IPS-18a (cell line): Measurements from ENCODE around the gene AUTS2.
A peak's percentile ranks its signal among the peaks of the same experiment; 100 is the strongest.

Source experiments
- H3K27ac ChIP-seq: one replicate; pipeline ENCODE4 v1.5.1; 2013; ENCODE audit warnings: low read length
- H3K27me3 ChIP-seq: one replicate; pipeline ENCODE4 v1.6.1; 2013; ENCODE audit warnings: mild to moderate bottlenecking, low read length; ENCODE audit not compliant: control insufficient read depth, insufficient read depth
- H3K36me3 ChIP-seq: one replicate; pipeline ENCODE4 v1.6.1; 2013; ENCODE audit warnings: low read depth, low read length; ENCODE audit not compliant: control insufficient read depth
- H3K4me1 ChIP-seq: one replicate; pipeline ENCODE4 v1.6.1; 2013; ENCODE audit warnings: low read depth, low read length; ENCODE audit not compliant: control insufficient read depth
- H3K4me3 ChIP-seq: one replicate; pipeline ENCODE4 v1.5.1; 2013; ENCODE audit warnings: low read length
- H3K9ac ChIP-seq: one replicate; pipeline ENCODE4 v1.6.1; 2013; ENCODE audit warnings: mild to moderate bottlenecking, low read length, moderate library complexity
- H3K9me3 ChIP-seq: one replicate; pipeline ENCODE4 v1.6.1; 2013; ENCODE audit warnings: low read depth, low read length; ENCODE audit not compliant: control insufficient read depth

Gene AUTS2

DNA sequence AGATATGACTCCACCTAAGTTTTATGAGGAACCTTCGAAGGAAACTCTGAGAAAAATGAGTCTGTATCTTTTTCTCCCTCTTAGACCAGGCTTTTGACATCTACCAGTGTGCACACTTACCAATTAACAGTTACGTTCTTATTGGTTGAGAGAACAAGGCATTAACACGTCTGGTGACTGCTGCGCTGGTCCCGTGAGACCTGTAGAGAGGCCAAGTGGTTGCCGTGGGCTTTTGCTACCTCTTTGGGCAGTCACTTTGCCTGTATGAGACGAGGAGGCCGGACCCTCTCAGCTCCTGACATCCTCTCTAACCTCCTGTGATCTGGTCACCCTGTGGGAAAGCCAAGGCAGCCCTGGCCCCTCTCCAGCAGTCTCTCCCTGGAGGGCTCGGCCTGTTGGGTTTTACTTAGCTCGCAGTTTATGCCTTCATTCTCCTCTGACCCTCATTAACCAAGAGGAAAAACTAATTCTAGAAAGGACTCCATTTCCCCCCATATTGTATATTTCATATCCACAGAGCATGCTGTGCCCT lies 1019.8 kb downstream of the AUTS2 start:
- Histone ChIP-seq H3K4me3 (no peak overlapping the region), H3K4me1 (peaks cover 41% of the 10 kb centered on the region), H3K27me3 (peaks cover 44% of the 10 kb centered on the region), H3K36me3 (no peaks in the 10 kb centered on the region), H3K9ac (no peak overlapping the region), H3K27ac (no peak overlapping the region), H3K9me3 (no peaks in the 10 kb centered on the region)

DNA sequence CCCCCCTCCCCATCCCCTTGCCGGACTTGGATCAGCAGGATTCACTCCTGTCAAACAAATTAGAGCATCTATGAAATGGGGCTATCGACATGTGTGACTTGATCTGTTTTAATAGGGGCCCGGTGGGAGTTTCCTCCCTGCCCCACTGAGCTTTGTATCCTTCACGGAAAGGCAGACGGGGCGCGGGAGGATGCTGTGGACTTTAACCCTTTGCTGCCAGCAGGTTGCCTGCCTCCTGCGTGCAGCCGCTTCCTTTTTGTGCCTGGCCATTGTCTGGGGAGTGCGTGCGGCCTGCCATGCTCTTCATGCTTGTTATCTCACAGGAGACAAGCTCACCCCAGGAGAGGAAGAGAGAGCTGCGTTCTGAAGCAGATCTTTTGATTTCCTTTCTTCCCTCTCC lies 1020.9 kb downstream of the AUTS2 start:
- no peaks in the 10 kb centered on the region for H3K9me3 ChIP-seq
- H3K36me3 ChIP-seq: no peaks in the 10 kb centered on the region
- no peak overlapping the region for H3K27ac ChIP-seq
- H3K9ac ChIP-seq: no peak overlapping the region
- H3K4me1 ChIP-seq: peaks cover 41% of the 10 kb centered on the region
- peak overlapping the region; percentile 28 for H3K4me3 ChIP-seq
- peaks cover 44% of the 10 kb centered on the region for H3K27me3 ChIP-seq

- Histone ChIP-seq H3K4me1 (peaks cover 36% of the 10 kb centered on the region), H3K27me3 (peaks cover 44% of the 10 kb centered on the region), H3K9me3 (no peaks in the 10 kb centered on the region), H3K4me3 (peak overlapping the region; percentile 28), H3K27ac (no peak overlapping the region), H3K36me3 (no peaks in the 10 kb centered on the region), H3K9ac (no peak overlapping the region)
Measured at GRCh38 chr7:70619659-70620058, 1021.4 kb downstream of the AUTS2 start.

GRCh38 chr7:70620333-70621055 lies 1022.2 kb downstream of the AUTS2 start:
- no peaks in the 10 kb centered on the region for H3K9me3 ChIP-seq
- H3K4me3 ChIP-seq: no peak overlapping the region
- peaks cover 31% of the 10 kb centered on the region for H3K4me1 ChIP-seq
- no peak overlapping the region for H3K9ac ChIP-seq
- H3K27me3 ChIP-seq: peaks cover 40% of the 10 kb centered on the region
- H3K36me3 ChIP-seq: no peaks in the 10 kb centered on the region
- H3K27ac ChIP-seq: no peak overlapping the region

GRCh38 chr7:70621954-70622600 lies 1023.8 kb downstream of the AUTS2 start:
- no peak overlapping the region for H3K9ac ChIP-seq
- no peak overlapping the region for H3K27ac ChIP-seq
- H3K36me3 ChIP-seq: no peaks in the 10 kb centered on the region
- no peak overlapping the region for H3K4me3 ChIP-seq
- H3K9me3 ChIP-seq: no peaks in the 10 kb centered on the region
- peaks cover 31% of the 10 kb centered on the region for H3K4me1 ChIP-seq
- peaks cover 29% of the 10 kb centered on the region for H3K27me3 ChIP-seq

DNA sequence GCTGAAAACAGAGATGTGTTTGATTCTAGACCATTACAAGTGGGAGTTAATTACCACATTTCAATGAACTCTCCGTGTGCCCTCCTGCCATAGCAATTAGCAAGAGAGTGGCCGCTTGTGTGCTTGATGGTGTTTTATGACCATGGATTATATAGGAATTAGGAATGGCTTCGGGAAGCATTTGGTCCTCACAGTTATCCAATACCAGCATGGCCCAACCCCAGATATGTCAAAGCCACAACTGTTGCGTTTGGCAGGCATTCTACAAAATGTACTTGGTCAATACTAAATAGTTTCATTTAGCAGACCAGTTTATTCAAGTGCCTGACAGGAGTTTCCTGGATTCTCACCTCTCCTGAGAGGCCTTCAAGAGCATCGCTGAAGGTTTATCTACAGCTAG lies 1024.7 kb downstream of the AUTS2 start:
- H3K9ac ChIP-seq: no peak overlapping the region
- H3K27ac ChIP-seq: no peak overlapping the region
- no peak overlapping the region for H3K4me3 ChIP-seq
- no peaks in the 10 kb centered on the region for H3K9me3 ChIP-seq
- H3K36me3 ChIP-seq: no peaks in the 10 kb centered on the region
- H3K27me3 ChIP-seq: peaks cover 20% of the 10 kb centered on the region
- H3K4me1 ChIP-seq: peaks cover 27% of the 10 kb centered on the region

- H3K9ac ChIP-seq: no peak overlapping the region
- no peak overlapping the region for H3K4me3 ChIP-seq
- peaks cover 12% of the 10 kb centered on the region for H3K4me1 ChIP-seq
- H3K27ac ChIP-seq: no peak overlapping the region
- no peaks in the 10 kb centered on the region for H3K36me3 ChIP-seq
- no peaks in the 10 kb centered on the region for H3K9me3 ChIP-seq
- peaks cover 12% of the 10 kb centered on the region for H3K27me3 ChIP-seq
Measured at GRCh38 chr7:70624500-70625103, 1026.3 kb downstream of the AUTS2 start.

- H3K4me3 ChIP-seq: no peak overlapping the region
- peaks cover 11% of the 10 kb centered on the region for H3K27me3 ChIP-seq
- peaks cover 14% of the 10 kb centered on the region for H3K4me1 ChIP-seq
- no peak overlapping the region for H3K27ac ChIP-seq
- no peaks in the 10 kb centered on the region for H3K9me3 ChIP-seq
- no peak overlapping the region for H3K9ac ChIP-seq
- no peaks in the 10 kb centered on the region for H3K36me3 ChIP-seq
Measured at GRCh38 chr7:70627461-70627860, 1029.2 kb downstream of the AUTS2 start.

GRCh38 chr7:70630440-70630817 lies 1032.2 kb downstream of the AUTS2 start:
- Histone ChIP-seq H3K4me1 (peaks cover 17% of the 10 kb centered on the region), H3K9me3 (no peaks in the 10 kb centered on the region), H3K27ac (no peak overlapping the region), H3K4me3 (no peak overlapping the region), H3K9ac (no peak overlapping the region), H3K27me3 (peaks cover 11% of the 10 kb centered on the region), H3K36me3 (no peaks in the 10 kb centered on the region)

- no peak overlapping the region for H3K27ac ChIP-seq
- no peaks in the 10 kb centered on the region for H3K36me3 ChIP-seq
- H3K27me3 ChIP-seq: peaks cover 11% of the 10 kb centered on the region
- H3K9ac ChIP-seq: no peak overlapping the region
- H3K4me1 ChIP-seq: peaks cover 17% of the 10 kb centered on the region
- no peak overlapping the region for H3K4me3 ChIP-seq
- H3K9me3 ChIP-seq: no peaks in the 10 kb centered on the region
Measured at GRCh38 chr7:70630818-70631457, 1032.7 kb downstream of the AUTS2 start.

- Histone ChIP-seq H3K9me3 (no peaks in the 10 kb centered on the region), H3K4me3 (peak overlapping the region; percentile 9), H3K36me3 (no peaks in the 10 kb centered on the region), H3K9ac (no peak overlapping the region), H3K27ac (no peak overlapping the region), H3K4me1 (peaks cover 17% of the 10 kb centered on the region), H3K27me3 (peaks cover 11% of the 10 kb centered on the region)
Measured at GRCh38 chr7:70631718-70632117, 1033.4 kb downstream of the AUTS2 start.
